OCI-LY3 (cell line): ENCODE data around the gene SPIRE1.

Source experiments
- H2AFZ ChIP-seq: fragments of 200-600, 300-600 bp; shearing (Covaris generic); 2 replicates; pipeline ENCODE4 v1.6.0; 2014; ENCODE audit warnings: antibody characterized with exemption, low read depth, low read length
- H3K27ac ChIP-seq: fragments of 200-600, 300-600 bp; sonication (generic); 2 replicates; pipeline ENCODE4 v1.5.1; 2014; ENCODE audit warnings: mild to moderate bottlenecking, low read length, moderate library complexity, mixed read lengths
- H3K27me3 ChIP-seq: fragments of 200-600, 300-600 bp; sonication (generic); 2 replicates; pipeline ENCODE4 v1.6.1; 2014; ENCODE audit warnings: low read depth, low read length, mixed read lengths
- H3K36me3 ChIP-seq: fragments of 200-600, 300-600 bp; sonication (generic); replicated peaks from 2 replicates; pipeline ENCODE3; 2014; ENCODE audit warnings: low read depth, low read length, mixed read lengths
- H3K4me1 ChIP-seq: fragments of 300-600, 200-600 bp; sonication (generic); 2 replicates; pipeline ENCODE4 v1.6.1; 2014; ENCODE audit warnings: low read length, mixed read lengths
- H3K4me2 ChIP-seq: fragments of 200-600, 300-600 bp; sonication (generic); 2 replicates; pipeline ENCODE4 v1.6.1; 2014; ENCODE audit warnings: low read length, mixed read lengths
- H3K4me3 ChIP-seq: fragments of 300-600, 200-600 bp; sonication (generic); 2 replicates; pipeline ENCODE4 v1.5.1; 2014; ENCODE audit warnings: antibody characterized with exemption, mild to moderate bottlenecking, low read length, moderate library complexity
- H3K79me2 ChIP-seq: fragments of 300-600, 200-600 bp; shearing (Covaris generic); 2 replicates; pipeline ENCODE4 v1.6.1; 2014; ENCODE audit warnings: mild to moderate bottlenecking, low read length, mixed read lengths
- H3K9ac ChIP-seq: fragments of 300-600, 200-600 bp; shearing (Covaris generic); 2 replicates; pipeline ENCODE4 v1.6.0; 2014; ENCODE audit warnings: mild to moderate bottlenecking, low read length, moderate library complexity
- H3K9me3 ChIP-seq: fragments of 200-600, 300-600 bp; shearing (Covaris generic); 2 replicates; pipeline ENCODE4 v1.6.1; 2014; ENCODE audit warnings: low read length, mixed read lengths; ENCODE audit not compliant: insufficient read depth
- H4K20me1 ChIP-seq: fragments of 200-600, 300-600 bp; sonication (generic); 2 replicates; pipeline ENCODE4 v1.6.1; 2016; ENCODE audit warnings: low read length, mixed read lengths; ENCODE audit not compliant: insufficient read depth
- EZH2phosphoT487 ChIP-seq: fragments of 200-600 bp; shearing (Covaris generic); IDR thresholded peaks from 2 replicates; pipeline ENCODE4 v1.6.1; 2018; ENCODE audit warnings: antibody characterized with exemption, mixed run types, low read depth
- TF ChIP-seq, protein P1 (sequence below): fragments of 200-600, 300-600 bp; sonication (generic); IDR thresholded peaks from 2 replicates; pipeline ENCODE4 v1.5.1; 2014; ENCODE audit warnings: antibody characterized with exemption, low read length, low read depth

SPIRE1 gene

DNA sequence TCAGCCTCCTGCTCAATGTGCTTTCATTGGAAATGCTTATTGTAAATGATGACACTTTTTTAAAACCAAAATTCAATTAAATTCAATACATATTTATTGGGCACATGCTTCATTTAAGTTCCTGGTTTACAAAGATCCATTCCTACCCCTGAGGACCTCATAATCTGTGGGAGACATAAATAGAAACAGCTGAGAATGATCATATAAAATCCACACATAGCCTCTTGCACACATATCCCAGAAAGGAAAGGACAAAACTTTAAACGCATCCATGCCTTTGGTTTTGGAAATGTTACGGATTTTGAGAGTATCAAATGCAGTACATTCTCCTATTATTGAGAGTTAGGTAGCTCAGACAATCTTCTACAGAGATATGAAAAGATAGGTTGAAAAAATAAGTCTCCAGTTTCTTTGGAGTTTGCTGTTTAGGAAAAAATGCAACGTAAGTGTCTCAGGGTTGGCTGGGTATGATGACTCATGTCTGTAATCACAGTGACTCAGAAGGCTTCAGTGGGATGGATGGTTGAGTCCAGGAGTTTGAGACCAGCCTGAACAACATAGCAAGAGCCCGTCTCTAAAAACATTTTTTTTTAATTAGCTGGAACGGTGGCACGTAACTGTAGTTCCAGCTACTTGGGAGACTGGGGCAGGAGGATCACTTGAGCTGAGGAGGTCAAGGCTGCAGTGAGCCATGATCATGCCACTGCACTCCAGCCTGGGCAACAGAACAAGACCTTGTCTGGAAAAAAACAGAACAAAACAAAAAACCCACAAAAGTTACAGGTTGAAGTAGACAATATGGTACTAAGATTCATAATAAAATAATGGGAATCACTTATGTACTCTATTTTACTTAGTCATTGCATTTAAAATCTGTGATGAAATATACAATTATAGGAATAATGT lies 254.1 kb downstream of the SPIRE1 start:
- Histone ChIP-seq H3K4me3 (no peak overlapping the region), H3K9ac (no peak overlapping the region), H3K9me3 (no peaks in the 10 kb centered on the region), H4K20me1 (no peaks in the 10 kb centered on the region), H3K79me2 (peaks cover 10% of the 10 kb centered on the region), H3K4me2 (0 out of 2 replicates have a peak overlapping the region, but pooled peaks have one; percentile 4), H3K27ac (no peak overlapping the region), H3K27me3 (peaks cover 37% of the 10 kb centered on the region), H3K4me1 (peaks cover 16% of the 10 kb centered on the region), H3K36me3 (no peaks in the 10 kb centered on the region), H2AFZ (0 out of 2 replicates have a peak overlapping the region, but pooled peaks have one; percentile 14)
- no peak for TF ChIP-seq EZH2phosphoT487
- TF ChIP-seq, protein P1, sequence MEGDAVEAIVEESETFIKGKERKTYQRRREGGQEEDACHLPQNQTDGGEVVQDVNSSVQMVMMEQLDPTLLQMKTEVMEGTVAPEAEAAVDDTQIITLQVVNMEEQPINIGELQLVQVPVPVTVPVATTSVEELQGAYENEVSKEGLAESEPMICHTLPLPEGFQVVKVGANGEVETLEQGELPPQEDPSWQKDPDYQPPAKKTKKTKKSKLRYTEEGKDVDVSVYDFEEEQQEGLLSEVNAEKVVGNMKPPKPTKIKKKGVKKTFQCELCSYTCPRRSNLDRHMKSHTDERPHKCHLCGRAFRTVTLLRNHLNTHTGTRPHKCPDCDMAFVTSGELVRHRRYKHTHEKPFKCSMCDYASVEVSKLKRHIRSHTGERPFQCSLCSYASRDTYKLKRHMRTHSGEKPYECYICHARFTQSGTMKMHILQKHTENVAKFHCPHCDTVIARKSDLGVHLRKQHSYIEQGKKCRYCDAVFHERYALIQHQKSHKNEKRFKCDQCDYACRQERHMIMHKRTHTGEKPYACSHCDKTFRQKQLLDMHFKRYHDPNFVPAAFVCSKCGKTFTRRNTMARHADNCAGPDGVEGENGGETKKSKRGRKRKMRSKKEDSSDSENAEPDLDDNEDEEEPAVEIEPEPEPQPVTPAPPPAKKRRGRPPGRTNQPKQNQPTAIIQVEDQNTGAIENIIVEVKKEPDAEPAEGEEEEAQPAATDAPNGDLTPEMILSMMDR, result no peak

DNA sequence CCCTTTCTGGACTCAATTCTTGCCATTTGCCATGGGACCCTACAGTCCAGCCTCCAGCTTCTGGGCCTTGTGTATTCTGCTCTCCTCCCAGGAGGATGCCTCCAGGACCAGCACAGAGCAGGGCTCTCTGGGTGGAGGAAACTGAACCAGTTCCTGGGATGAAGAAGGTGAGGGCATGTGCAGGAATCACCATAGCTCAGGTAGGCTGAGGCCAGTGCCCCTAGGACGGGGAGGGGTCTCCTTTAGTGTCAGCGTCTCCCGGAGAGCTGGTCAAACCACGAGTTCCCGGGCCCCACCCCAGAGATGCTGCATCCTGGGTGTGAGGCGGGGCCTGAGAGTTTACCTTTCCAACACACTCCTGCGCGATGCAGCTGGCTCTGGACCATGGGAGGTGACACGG lies 256.0 kb downstream of the SPIRE1 start:
- H3K36me3 ChIP-seq, result no peaks in the 10 kb centered on the region
- no peak overlapping the region for H3K27ac ChIP-seq
- TF ChIP-seq, protein P1, result no peak
- no peak for TF ChIP-seq EZH2phosphoT487
- no peaks in the 10 kb centered on the region for H3K79me2 ChIP-seq
- no peaks in the 10 kb centered on the region for H4K20me1 ChIP-seq
- no peak overlapping the region for H3K9ac ChIP-seq
- no peak overlapping the region for H2AFZ ChIP-seq
- H3K4me1 ChIP-seq, result peaks cover 11% of the 10 kb centered on the region
- no peak overlapping the region for H3K4me2 ChIP-seq
- H3K27me3 ChIP-seq, result peaks cover 35% of the 10 kb centered on the region
- H3K9me3 ChIP-seq, result no peaks in the 10 kb centered on the region
- H3K4me3 ChIP-seq, result no peak overlapping the region

DNA sequence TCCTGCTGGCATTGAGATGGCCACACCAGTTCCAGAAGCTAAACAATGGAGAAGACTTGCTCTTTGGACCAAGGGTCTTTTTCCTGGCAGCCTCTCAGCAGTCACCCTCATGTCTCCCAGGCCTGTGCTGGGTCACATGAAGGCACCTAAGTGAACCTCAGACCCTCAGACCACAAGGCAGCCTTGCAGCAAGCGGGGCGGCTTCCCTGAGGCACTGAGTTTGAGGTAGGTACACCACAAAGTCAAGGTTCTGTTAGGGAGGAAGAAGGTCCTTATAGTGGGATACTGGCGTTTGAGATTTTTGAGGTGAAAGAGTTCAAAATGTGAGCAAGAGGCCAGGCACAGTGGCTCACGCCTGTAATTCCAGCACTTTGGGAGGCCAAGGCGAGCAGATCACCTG lies 258.7 kb downstream of the SPIRE1 start:
- Histone ChIP-seq H2AFZ (no peak overlapping the region), H3K27ac (no peak overlapping the region), H3K9ac (no peak overlapping the region), H3K4me1 (peaks cover 7% of the 10 kb centered on the region), H3K9me3 (no peaks in the 10 kb centered on the region), H3K4me3 (no peak overlapping the region), H3K79me2 (no peaks in the 10 kb centered on the region), H3K4me2 (no peak overlapping the region), H4K20me1 (no peaks in the 10 kb centered on the region), H3K27me3 (peaks cover 10% of the 10 kb centered on the region), H3K36me3 (no peaks in the 10 kb centered on the region)
- TF ChIP-seq, protein P1, result no peak
- TF ChIP-seq EZH2phosphoT487, result no peak

DNA sequence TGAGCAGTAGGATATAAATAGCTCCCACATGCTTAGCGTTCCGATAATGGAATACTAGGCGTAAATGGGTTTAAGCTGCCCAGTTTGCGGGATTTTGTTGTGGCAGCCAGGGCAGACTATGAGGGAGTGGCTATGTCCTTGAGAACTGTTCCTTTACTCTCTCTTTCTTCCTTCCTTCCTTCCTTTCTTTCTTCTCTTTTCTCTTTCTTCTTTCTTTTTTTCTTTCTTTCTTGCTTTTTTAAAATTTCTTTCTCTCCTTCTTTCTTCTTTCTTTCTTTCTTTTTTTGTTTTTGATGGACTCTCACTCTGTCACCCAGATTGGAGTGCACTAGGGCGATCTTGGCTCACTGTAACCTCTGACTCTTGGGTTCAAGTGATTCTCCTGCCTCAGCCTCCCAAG lies 259.3 kb downstream of the SPIRE1 start:
- Histone ChIP-seq H3K79me2 (no peaks in the 10 kb centered on the region), H3K36me3 (no peaks in the 10 kb centered on the region), H3K9me3 (no peaks in the 10 kb centered on the region), H3K9ac (no peak overlapping the region), H2AFZ (no peak overlapping the region), H3K4me1 (peaks cover under 1% of the 10 kb centered on the region; the same call in 1 of the 2 replicates), H3K4me3 (no peak overlapping the region), H3K4me2 (no peak overlapping the region), H3K27me3 (peaks cover 4% of the 10 kb centered on the region), H4K20me1 (no peaks in the 10 kb centered on the region), H3K27ac (no peak overlapping the region)
- no peak for TF ChIP-seq EZH2phosphoT487
- TF ChIP-seq, protein P1, result no peak
